Heart left ventricle (tissue), 13 donors: ENCODE results near the gene CD28.

ENCODE experiments used
- CTCF ChIP-seq, 12 donors: fragments of 200-600 bp; sonication (generic) in 4 of 12; IDR thresholded peaks; one replicate each; pipeline versions ENCODE4 v1.5.0 to v1.8.0; 2018 to 2022; ENCODE audit warnings: antibody characterized with exemption in 12 of 12, mild to moderate bottlenecking in 5 of 12
- POLR2A ChIP-seq, 2 donors: fragments of 450-650 bp; IDR thresholded peaks; one replicate each; pipeline ENCODE4 v1.6.1; 2017; ENCODE audit warnings: antibody characterized with exemption in 2 of 2, mild to moderate bottlenecking in 2 of 2, moderate library complexity in 2 of 2
- donor health status: ischemic (EF 13 %, LVEDD 7.1; RV severe dilation, severe dysfunction).
- donor health status: DM: no; HTN: yes; CAD: no.
- donor health status: DM: no; HTN: no; CAD: no.
- donor health status: ischemic (EF 25% LVEDD 6.9; RV normal size, moderate dysfunction).
- donor health status: ischemic (EF 25% LVEDD 5.7; RV mildly dilated, moderate dysfunction).
- donor health status: ischemic (EF 35%, LVEDD 5.7; RV mildly dilated, moderate dysfunction).
- donor health status: nonischemic (EF 11% LVEDD 7.7; RV severe dilation, severe dysfunction).
- donor health status: DM: yes; HTN: yes; CAD: no.
- donor health status: PGD.
- donor health status: ischemic (EF 29% LVEDD 5.4; RV normal size, mild dysfunction).
- donor health status: nonischemic (EF 23%, LVEDD 6.1; RV moderate dilation, normal function).

DNA sequence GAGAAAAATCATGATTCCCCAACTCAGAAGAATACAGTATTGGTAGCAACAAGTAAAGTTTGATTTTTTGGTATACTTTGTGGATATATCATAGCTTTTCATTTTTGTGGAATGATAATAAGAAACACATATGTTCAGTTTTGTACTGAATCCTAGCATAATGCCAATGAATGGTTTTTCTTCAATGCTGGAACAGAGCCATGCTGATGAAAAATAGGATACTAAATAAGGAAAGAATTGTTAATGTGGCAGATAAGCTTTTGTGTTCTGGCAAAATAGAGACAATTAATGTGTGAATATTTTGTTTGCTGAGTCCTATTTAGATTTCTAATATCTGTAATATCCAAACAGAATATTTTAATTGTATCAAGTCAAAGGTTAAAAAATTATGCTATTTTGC is 21.9 kb downstream of the CD28 start:
- TF ChIP-seq CTCF (IDR thresholded peaks at IDR 0.05): no peak
- no peak for TF ChIP-seq POLR2A (IDR thresholded peaks at IDR 0.05)
